ENCODE measurements around the gene TSR1. TPM values are rescaled to one million over a fixed set of nuclear protein-coding genes. Genes with fewer than 3 reads are reported as not detected.

The TSR1 gene
- total and polyA plus RNA-seq, 9 donors: 11.3 to 31.0 (median 23.2) TPM

DNA sequence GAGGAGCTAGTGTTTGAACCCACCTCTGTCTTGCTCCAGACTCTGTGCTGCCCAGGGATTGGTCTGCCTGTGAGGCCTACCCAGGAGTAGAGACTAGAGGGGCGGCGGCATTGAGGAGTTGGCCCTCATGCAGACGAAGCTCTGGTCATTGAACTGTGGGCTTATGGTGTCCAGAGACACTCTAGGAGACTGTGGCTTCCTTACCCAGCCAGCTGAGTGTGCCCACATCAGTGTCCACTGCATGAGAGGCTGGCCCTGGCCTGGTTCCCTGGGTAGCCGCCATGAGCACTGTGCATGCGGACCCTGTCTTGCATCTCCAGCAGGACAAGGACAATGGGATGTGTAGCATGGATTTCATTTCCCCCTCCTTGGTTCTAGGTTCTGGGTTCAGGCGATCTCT is 15.0 kb upstream of the TSR1 start:
- TF ChIP-seq EP300 (IDR thresholded peaks at IDR 0.05) (no peak), POLR2A (IDR thresholded peaks at IDR 0.05) (no peak)
- TF ChIP-seq, protein P1, sequence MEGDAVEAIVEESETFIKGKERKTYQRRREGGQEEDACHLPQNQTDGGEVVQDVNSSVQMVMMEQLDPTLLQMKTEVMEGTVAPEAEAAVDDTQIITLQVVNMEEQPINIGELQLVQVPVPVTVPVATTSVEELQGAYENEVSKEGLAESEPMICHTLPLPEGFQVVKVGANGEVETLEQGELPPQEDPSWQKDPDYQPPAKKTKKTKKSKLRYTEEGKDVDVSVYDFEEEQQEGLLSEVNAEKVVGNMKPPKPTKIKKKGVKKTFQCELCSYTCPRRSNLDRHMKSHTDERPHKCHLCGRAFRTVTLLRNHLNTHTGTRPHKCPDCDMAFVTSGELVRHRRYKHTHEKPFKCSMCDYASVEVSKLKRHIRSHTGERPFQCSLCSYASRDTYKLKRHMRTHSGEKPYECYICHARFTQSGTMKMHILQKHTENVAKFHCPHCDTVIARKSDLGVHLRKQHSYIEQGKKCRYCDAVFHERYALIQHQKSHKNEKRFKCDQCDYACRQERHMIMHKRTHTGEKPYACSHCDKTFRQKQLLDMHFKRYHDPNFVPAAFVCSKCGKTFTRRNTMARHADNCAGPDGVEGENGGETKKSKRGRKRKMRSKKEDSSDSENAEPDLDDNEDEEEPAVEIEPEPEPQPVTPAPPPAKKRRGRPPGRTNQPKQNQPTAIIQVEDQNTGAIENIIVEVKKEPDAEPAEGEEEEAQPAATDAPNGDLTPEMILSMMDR (IDR thresholded peaks at IDR 0.05): no peak
- H3K9me3 ChIP-seq: no peaks in the 10 kb centered on the region
- intact Hi-C loops (cut with DNase I): no loop called here
- 94 to 98% (median 96%) methylated on average over 6 of the region's 6 CpGs for WGBS, 3 donors
- no peak overlapping the region for H3K27ac ChIP-seq
- no peaks in the 10 kb centered on the region for H3K4me1 ChIP-seq (ENCODE audit: insufficient read depth)
- no peaks in the 10 kb centered on the region for H3K27me3 ChIP-seq
- DNase-seq: no peak
- H3K4me3 ChIP-seq: no peak overlapping the region
- no peaks in the 10 kb centered on the region for H3K36me3 ChIP-seq

DNA sequence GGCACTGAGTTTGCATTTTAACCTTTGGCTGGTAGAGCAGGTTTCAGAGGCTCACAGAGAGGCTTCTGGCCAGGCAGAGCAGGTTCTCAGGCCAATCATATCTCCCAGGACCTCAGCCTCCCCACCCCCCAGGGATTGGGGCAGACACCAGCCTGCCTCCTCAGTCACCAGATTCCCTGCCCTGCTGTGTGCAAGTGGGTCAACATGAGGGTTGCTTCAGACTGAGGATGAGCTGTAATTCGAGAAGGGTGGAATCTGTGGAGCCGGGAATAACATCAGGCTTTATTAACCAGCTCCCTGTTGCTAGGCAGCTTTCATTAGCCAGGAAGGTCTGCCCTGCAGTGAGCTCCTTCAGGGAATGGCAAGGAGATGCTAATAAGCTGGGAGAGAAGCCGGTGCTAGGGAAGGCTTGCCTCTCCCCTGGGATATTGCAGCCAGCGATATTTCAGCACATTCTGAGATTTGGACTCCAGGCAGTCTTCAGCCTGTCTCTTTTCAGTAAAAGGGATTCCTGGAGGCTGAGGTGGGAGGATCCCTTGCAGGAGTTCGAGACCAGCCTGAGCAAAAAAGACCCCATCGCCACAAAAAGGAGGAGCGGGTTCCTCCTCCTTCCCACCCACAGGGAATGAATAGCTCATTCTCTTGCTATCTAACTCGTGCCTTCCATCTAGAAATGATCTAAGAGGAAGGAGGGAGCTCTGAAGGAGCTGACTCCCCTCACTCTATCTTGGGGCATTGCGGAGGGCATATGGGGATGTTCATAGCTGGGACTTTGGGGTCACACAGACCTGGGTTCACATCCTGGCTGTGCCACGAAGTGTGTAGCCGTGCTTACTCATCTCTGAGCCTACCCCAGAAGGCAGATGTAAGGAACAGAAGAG is 11.8 kb upstream of the TSR1 start:
- H3K4me3 ChIP-seq: no peak overlapping the region
- H3K9me3 ChIP-seq: no peaks in the 10 kb centered on the region
- TF ChIP-seq EP300 (IDR thresholded peaks at IDR 0.05) (no peak), POLR2A (IDR thresholded peaks at IDR 0.05) (no peak)
- TF ChIP-seq, protein P1 (IDR thresholded peaks at IDR 0.05): no peak
- H3K4me1 ChIP-seq (ENCODE audit: insufficient read depth): no peaks in the 10 kb centered on the region
- H3K27ac ChIP-seq: no peak overlapping the region
- intact Hi-C loops (cut with DNase I): no loop called here
- WGBS, 3 donors: 45 to 52% (median 48%) methylated on average over 11 of the region's 11 CpGs
- DNase-seq: peak in 2 of 5 donors; percentile 12 to 29
- H3K36me3 ChIP-seq: no peaks in the 10 kb centered on the region
- H3K27me3 ChIP-seq: no peaks in the 10 kb centered on the region

DNA sequence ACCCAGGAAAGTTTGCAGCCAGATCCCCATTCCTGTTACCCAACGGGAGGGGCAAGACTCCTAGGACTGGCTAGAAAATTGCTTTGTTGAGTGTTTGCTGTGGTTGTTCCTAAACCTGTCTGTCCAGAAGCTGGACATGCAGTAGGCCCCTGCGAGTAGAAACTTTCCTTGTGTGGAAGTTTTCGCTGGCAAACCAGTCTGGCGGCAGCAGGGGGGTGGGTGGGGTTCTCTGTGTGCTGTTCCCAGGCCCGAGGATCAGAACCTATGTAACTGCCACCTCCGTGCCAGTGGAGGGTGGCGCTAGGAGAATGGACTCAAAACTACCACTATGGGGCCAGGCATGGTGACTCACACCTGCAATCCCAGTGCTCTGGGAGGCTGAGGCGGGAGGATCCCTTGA is 10.2 kb upstream of the TSR1 start:
- H3K36me3 ChIP-seq: no peaks in the 10 kb centered on the region
- H3K27me3 ChIP-seq: no peaks in the 10 kb centered on the region
- DNase-seq: peak in 2 of 5 donors; percentile 8 to 23
- H3K4me3 ChIP-seq: no peak overlapping the region
- intact Hi-C loops (cut with DNase I): no loop called here
- H3K9me3 ChIP-seq: no peaks in the 10 kb centered on the region
- no peaks in the 10 kb centered on the region for H3K4me1 ChIP-seq (ENCODE audit: insufficient read depth)
- no peak for TF ChIP-seq POLR2A (IDR thresholded peaks at IDR 0.05)
- no peak for TF ChIP-seq EP300 (IDR thresholded peaks at IDR 0.05)
- TF ChIP-seq, protein P1 (IDR thresholded peaks at IDR 0.05): no peak
- WGBS, 3 donors: 92 to 95% (median 95%) methylated on average over 8 of the region's 8 CpGs
- no peak overlapping the region for H3K27ac ChIP-seq

DNA sequence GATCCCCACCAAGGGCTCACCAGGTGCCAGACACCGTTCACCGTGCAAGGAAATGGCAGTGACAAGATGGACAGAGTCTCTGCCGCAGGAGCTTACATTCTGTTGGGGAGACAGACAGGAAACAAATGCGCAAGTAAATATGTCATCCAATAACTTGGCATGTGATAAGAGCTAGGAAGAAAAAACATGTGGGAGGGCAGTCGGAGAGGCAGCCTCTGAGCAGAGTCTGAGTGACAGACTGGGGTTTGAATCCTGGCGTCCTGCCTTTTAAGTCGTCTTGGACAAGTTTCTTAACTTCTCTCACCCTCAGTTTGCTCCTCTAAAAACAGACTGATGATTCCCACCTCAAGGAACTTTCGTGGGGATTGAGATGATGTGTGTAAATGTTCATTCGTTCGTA is 8.3 kb upstream of the TSR1 start:
- no peaks in the 10 kb centered on the region for H3K27me3 ChIP-seq
- no peaks in the 10 kb centered on the region for H3K9me3 ChIP-seq
- 81 to 84% (median 84%) methylated on average over 10 of the region's 10 CpGs for WGBS, 3 donors
- H3K4me1 ChIP-seq (ENCODE audit: insufficient read depth): no peaks in the 10 kb centered on the region
- intact Hi-C loops (cut with DNase I): no loop called here
- TF ChIP-seq, protein P1 (IDR thresholded peaks at IDR 0.05): no peak
- TF ChIP-seq POLR2A (IDR thresholded peaks at IDR 0.05) (no peak), EP300 (IDR thresholded peaks at IDR 0.05) (no peak)
- no peaks in the 10 kb centered on the region for H3K36me3 ChIP-seq
- peak in 1 of 5 donors; percentile 12 for DNase-seq
- H3K4me3 ChIP-seq: no peak overlapping the region
- H3K27ac ChIP-seq: no peak overlapping the region

Data from ovary (tissue), 9 donors.